ENCODE data around the gene PIH1D1.
"Not testable (repeated sequence)": the region's sequence is repeated elsewhere in the genome, so short reads cannot be mapped to it uniquely, and the experiment has no call there.

The PIH1D1 gene

DNA sequence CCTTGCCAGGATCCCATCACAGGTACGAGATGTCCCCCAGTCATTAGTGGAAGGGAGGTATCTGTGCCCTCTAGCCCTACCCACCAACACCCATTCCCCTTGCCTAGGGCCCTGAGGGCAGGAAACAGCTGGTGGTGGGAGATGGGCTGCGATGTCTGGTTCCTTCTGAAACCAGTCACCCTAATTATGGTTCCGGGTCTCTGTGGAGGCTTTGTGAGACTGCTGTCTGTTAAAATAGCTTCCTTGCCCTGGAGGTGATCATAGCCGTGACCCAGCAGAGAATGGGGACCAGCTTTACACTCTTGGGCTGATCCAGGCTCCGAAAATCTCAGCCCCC, 6.9 kb upstream of the PIH1D1 start:
- FAIRE-seq (peak; percentile 4), DNase-seq (ENCODE audit: insufficient read length, low spot score) (no peak)

DNA sequence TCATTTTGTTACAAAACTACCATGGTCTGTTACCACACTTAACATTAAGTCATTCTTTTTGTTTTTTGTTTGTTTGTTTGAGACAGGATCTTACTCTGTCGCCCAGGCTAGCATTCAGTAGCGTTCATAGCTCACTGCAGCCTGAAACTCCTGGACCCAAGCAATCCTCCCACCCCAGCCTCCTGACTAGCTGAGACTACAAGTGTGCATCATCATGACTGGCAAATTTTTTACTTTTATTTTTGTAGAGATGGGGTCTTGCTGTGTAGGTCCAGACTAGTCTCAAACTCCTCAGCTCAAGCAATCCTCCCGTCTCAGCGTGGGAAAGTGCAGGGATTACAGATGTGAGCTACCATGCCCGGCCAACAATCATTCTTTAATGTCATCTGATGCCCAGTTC, 4.7 kb upstream of the PIH1D1 start:
- DNase-seq (ENCODE audit: insufficient read length, low spot score) (no peak), FAIRE-seq (no peak)

DNA sequence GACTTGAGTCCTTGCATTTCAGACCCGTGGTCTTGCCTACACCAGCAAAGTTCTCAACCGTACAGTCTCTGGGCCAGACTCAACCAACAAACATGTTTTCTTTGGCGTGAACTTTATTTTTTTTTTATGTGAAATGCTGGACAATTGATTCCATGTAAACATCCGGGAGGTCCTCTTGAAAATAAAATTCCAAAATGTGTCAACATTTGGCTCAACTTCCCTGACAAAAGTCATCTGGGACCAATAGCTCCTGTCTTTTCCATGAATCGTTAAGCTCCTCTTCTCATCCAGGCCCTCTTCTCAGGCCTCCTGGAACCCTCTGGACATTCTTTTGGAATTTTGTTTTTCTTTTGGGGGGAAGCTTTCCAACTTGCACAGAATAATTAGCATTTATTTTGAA, 4.2 kb upstream of the PIH1D1 start:
- no peak for DNase-seq (ENCODE audit: insufficient read length, low spot score)
- FAIRE-seq, result no peak

DNA sequence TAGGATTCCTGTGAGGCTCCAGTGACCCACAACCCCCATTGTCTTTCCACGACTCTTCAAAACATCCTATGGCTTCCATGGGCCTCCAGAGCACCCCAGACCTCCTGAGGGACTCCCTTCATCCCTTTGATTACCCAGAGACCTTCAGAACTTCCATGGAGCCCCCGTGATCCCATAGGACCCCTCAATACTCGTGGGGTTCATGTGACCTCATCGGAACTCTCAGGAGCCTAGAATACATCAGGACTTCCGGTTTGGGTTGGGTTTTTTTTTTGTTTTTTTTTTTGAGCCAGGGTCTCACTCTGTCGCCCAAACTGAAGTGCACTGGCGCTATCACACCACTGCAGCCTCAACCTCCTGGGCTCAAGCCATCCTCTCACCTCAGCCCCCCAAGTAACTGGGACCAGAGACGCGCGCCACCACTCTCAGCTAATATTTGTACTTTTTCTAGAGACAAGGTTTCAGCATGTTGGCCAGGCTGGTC, 2.2 kb upstream of the PIH1D1 start:
- DNase-seq (ENCODE audit: insufficient read length, low spot score), result no peak
- FAIRE-seq, result no peak

DNA sequence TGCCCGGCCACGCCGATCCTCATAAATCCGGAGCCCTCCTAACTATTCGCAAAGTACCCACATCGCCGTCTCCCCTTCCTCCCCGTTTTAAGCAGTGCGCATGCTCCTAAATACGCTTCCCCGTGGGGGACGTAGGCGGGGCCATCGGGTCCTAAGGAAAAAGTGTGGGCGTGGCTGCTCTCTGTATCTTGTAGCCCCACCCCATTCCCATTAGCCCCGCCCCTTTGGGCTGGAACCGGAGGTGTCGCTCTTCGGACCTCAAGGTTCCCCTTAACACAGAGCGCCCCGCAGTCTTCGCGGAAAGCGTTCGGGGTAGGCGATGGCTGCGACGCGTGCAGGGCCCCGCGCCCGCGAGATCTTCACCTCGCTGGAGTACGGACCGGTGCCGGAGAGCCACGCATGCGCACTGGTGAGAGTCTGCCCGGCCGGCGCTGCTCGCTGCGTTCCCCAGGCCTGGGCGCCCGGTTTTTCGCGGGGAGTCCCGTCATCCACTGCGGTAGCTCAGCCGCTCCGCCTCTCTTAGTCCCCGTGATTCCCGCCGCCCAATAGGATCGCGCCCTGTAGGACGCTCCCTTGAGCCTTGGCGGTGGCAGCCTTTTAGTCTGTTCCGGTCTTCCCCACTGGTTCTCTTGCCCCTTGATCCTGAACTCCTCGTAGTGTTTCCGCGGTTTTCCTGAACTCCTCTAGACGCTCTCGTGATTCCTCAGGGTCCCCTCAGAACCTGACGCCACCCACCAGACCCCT, 1.6 kb upstream of the PIH1D1 start, which contains the start of gene ALDH16A1:
Gene ALDH16A1 (plus strand): TSS at position 213 of the 744 bp plus-strand sequence. CDS start 107 bp downstream, at position 320.
- DNase-seq (ENCODE audit: insufficient read length, low spot score) (peak; percentile 92), FAIRE-seq (peak; percentile 96)

DNA sequence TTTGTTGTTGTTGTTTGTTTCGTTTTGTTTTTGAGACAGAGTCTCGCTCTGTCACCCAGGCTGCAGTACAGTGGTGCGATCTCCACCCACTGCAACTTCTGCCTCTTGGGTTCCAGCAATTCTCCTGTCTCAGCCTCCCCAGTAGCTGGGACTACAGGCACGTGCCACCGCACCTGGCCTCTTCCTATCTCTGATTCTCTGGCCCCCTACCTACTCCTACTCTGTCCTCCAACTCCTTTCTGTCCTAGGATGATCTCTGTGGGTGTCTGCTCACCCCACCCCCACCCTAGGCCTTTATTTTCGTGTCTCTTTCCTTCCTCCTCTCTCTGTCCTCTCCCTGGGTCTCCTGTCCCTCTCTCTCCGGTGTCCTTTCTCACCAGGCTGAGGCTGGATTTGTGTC, 1.2 kb downstream of the PIH1D1 start:
- no peak for FAIRE-seq

DNA sequence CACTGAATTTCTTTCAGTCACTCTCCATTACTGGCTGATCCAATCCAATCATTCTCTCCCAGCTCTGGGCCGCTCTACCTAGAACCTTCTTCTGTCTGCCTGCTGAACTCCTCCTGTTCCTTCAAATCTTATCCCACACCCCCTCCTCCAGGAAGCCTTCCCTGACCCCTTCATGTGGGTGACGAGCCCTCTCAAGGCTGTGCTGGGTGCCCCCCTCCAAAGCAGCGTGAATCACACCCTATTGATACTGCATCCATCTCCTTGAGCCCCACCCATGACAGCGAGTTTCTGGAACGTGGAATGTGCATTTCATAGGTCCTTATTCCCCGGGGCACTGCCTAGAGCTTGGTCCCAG, 3.2 kb downstream of the PIH1D1 start:
- DNase-seq (ENCODE audit: insufficient read length, low spot score), result no peak
- no peak for FAIRE-seq

More for the DNA sequence above, 1.2 kb downstream of the PIH1D1 start:
- DNase-seq (ENCODE audit: insufficient read length, low spot score), result no peak

DNA sequence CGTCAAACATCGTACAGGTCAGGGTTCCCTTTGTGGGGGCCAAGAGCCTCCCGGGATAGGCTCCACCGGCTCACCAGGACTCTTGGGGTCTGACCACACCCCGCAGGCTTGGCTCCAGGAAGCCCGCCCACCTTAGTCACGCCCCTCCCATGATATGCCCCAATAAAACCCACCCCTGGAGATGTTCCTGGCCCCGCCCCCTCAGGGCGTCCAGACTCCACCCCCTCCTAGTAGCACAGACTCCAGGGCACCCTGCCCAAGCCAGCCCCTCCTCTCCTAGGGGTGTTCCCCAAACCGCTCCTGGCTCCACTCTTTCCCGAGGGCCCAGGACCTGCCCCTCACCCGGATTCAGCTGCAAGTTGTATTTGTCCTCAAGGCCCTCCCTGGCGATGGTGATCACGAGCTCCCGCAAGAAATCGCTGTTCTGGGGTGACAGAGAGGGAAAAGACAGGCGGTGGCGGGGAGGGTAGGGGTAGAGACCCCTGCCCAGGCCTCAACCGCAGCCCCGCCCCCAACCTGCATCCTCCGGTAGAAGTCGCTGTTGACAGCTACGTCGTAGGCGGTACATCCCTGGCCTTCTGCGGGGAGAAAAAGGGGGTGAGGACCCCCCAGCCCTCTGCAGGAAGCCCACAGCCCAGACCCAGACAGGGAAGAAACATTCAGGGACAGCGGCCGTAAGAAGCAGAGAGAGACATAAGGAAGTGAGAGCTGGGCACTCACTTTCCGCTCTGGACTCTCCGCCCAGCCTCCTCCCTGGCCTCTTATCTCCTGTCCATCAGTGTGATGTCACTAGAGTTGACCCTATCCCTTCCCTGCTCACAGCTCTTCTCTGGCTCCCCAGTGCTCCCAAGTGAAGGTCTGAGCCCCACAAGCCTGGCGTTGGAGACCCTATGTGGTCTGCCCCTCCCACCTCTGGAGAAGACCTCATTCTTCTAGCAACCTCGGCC, 3.9 kb downstream of the PIH1D1 start:
- DNase-seq (ENCODE audit: insufficient read length, low spot score), result no peak

DNA sequence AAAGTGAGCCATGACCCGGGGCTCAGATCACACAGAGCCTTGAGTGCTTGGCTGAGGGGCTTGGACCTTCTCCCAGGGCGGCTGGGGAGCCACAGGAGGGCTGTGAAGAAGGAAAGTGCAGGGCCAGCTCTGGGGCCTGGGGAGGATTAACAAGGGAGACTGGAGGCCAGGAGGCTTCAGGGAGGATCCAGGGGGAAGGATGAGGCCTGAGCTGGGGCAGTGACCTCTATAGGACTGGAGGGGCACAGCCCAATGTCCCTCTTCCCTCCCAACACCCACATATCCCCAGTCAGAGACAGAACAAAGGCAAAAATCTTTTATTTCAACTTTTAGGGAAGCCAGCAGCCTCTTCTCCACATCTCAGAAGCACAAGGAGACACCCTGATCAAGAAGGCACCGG, 5.6 kb downstream of the PIH1D1 start:
- DNase-seq (ENCODE audit: insufficient read length, low spot score) (no peak), FAIRE-seq (no peak)

More for the DNA sequence above, 3.9 kb downstream of the PIH1D1 start:
- no peak for FAIRE-seq

DNA sequence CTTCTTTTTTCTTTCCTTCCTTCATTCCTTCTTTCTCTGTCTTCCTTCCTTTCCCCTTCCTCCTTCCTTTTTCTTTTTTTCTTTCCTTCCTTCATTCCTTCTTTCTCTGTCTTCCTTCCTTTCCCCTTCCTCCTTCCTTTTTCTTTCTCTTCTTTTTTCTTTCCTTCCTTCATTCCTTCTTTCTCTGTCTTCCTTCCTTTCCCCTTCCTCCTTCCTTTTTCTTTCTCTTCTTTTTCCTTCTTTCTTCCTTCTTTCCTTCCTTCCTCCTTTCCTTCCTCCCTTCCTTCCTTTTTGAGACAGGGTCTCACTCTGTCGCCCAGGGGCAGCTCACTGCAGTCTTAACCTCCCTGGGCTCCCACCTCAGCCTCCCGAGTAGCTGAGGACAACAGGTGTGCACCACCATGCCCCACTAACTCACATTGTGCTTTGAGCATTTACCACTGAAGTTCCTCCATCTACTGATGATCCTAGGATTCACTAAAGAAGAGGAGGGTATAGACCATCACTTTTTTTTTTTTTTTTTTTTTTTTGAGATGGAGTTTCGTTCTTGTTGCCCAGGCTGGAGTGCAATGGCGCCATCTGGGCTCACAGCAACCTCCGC, 7.4 kb downstream of the PIH1D1 start:
- not testable (repeated sequence) for DNase-seq (ENCODE audit: insufficient read length, low spot score); FAIRE-seq

DNA sequence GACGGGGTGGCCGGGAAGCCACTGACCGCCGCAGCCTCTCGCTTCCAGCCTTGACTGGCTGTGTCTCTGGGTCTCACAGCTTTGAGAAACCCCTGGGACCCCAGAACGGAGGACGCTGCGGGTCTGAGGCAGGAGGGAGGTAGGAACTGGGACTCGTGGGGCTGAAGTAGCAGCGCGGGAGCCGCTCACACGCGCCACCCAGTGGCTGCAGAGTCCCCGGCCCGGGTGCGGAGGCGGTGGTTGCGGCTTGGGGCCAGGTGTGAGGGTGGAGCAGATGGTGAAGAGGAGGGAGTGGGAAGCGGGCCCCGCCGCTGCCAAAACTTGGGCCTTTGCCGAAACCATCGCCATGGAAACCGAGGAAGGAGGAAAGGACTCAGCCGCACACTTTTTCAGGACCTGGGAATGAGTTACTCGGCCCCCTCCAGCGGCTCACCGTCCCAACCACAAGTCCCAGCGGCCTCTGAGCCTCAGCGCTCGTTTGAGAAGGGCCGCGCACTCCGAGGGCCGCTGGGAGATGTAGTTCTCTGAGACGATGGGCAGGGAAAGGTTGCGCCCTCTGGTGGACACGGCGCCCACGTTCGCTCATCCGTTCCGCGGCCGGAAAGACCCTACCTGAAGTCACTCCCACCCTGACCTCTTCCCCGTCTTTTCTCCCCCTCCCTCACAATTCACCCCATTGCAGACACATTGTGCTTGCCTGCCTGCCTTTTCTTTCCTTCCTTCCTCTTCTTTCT, 8.1 kb downstream of the PIH1D1 start:
- peak; percentile 98 for DNase-seq (ENCODE audit: insufficient read length, low spot score)
- peak; percentile 96 for FAIRE-seq

DNA sequence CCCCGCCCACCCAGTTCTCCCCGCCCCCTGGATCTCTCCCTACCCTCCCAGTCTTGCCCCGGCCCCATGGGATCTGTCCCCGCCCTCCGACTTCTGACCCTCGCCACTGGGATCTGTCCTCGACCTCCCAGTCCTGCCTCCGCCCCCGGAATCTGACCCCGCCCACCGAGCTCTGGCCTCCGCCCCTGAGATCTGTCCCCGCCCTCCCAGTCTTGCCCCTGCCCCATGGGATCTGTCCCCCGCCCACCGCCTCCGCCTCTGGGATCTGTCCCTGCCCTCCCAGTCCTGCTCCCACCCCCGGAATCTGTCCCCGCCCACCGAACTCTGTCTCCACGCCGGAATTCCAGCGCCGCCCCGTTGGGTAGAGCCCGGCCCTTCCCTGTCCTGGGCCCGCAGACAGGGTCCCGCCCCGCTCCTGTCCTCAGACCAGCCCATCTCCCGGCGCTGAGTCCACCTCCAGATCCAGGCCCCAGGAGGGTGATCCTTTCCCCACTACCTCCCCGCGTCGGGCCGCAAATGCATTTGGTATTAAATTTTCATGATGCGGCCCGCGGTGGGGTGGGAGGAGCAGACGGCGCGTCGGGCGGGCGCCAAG, 8.7 kb downstream of the PIH1D1 start:
- peak; percentile 91 for FAIRE-seq
- peak; percentile 88 for DNase-seq (ENCODE audit: insufficient read length, low spot score)

DNA sequence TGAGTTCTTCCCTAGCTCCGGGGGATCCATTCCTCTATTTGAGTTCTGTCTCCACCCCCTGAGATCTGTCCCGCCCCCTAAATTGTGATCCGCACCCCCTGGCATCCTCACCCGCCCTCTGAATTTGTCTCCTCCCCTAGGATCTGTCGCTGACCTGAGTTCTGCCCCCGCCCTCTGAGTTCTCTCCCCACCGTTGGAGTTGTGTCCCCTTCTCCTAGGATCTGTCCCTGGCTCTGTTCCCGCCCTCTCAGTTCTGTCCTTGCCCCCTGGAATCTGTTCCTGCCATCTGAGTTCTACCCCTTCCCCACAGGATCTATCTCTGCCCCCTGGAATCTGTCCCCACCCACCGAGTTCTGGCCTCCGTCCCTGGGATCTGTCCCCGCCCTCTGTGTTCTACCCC, 9.3 kb downstream of the PIH1D1 start:
- peak; percentile 26 for FAIRE-seq
- DNase-seq (ENCODE audit: insufficient read length, low spot score), result no peak

DNA sequence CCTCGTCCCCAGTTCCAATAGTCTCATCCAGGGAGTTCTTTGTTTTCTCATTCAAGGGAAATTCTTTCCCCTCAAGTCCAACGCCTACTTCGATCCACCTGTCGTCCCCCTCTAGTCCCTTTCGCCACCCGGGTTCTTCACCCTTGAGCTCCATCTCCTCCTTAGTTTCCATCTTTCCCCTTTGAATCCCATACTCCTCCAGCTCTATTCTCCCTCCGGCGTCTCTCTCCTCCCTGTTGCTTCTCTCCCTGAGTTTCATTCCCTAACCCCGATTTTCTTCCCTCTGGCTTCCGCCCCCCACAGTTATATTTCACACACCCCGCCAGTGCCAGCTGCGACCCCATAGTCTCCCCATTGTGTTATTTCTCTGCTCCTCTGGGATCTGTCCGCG, 9.7 kb downstream of the PIH1D1 start:
- DNase-seq (ENCODE audit: insufficient read length, low spot score) (no peak), FAIRE-seq (peak; percentile 53)

DNA sequence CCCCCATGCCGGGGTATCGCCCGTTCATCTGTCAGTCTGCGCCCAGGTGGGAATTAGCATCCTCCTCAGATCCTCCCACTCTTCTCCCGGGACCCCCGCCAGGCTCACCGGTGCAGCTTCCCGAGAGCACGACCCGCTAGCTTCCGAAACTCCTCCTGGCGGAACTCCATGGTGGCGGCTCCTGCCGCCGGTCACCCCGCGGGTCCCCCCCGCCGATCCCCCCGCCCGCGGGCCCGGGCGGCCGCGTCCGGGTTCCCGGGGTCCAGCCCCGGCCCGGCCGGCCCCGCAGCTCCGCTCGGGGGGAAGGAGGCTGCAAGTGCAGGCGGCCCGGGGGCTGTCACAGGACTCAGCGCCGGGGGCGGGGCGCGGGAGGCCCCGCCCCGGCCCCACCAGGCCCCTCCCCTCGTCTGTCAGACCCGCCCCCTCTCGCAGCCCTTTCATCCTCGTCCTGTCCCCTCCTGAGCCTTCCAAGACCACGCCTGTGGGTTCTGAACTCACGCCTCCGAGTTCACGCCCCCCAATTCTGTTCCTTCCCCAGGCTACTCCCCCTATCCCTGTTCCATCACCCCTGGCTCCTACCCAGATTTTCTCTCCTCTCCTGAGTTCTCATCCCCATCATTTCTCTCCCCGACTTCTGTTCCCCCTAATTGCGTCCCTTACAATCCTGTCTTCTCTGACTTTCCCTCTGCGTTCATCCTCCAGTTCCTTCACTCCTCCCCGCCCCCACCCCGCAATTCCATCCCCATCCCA, 10.2 kb downstream of the PIH1D1 start, which contains the start of gene SLC17A7:
Gene SLC17A7 (minus strand): TSS at position 318 of the 750 bp plus-strand sequence. CDS start 148 bp downstream, at position 170.
- no peak for DNase-seq (ENCODE audit: insufficient read length, low spot score)
- no peak for FAIRE-seq

DNA sequence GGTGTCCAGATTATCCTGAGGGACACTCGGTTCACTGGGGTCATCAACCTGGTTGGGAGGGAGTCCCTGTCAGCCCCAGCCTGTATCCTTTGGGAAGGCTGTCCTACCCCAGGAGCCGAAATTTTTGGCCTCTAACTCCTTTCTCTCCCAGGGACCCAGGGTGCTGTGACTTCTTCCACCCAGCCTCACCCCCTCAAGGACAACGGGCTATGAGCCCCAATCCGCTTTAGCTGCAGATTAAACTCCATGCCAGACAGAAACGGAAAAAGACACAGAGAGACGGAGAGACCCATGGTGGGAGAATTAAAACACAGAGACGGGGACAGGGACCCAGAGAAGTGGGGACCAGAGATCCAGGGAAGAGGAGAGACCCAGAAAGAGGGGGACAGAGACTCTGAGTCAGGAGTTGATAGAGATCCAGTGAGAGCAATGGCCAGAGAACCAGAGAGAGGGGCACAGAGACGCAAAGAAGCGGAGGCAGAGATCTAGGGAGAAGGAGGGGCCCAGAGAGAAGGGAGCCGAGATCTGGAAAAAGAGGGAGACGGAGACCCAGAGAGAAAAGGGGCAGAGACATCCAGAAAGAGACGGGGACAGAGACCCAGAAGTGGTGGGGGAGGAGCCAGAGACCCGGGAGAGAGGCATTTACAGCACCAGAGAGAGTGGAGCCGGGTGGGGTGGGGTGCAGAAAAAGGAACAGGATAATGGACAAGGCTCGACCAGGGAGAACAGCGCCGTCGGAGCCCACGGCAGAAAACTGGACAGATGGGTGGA, 11.0 kb downstream of the PIH1D1 start:
- FAIRE-seq (no peak), DNase-seq (ENCODE audit: insufficient read length, low spot score) (no peak)

DNA sequence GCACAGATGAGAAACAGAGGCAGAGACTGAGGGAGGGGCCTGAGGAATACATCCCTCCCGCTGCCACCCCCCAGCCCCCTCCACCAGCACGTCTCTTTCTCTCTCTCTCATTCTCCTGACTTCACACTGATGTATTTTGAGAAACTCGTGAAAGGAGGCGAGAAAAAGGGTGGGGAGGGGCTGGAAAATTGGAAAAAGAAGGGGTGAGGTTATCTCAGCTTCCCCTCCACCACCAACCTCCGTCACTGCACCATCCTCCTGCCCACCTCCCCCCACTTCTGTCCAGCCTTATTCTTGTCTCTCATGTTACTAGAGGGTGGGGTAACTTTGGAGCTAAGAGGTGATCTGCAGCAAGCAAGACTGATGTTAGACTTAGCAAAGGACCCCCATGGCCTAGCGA, 11.8 kb downstream of the PIH1D1 start:
- FAIRE-seq, result no peak

DNA sequence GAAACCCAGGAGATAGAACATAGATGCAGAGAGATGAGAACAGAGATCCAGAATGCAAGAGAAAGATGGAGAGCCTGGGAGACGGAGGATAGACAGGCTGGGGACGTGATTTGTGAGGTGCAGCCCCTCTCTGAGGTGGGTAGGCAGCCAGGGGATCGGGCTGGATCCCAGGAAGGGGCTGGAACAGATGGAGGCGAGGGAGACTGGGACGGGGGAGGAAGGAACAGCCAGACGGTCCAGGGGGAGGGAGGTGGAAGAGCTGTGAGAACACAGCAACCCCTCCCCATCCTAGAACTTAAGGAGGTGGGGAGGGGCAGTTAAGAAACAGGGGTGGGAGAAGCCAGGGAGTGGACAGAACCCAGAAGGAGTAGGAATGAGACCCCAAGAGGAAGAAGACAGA, 13.4 kb downstream of the PIH1D1 start:
- DNase-seq (ENCODE audit: insufficient read length, low spot score) (no peak), FAIRE-seq (no peak)

More for the DNA sequence above, 11.8 kb downstream of the PIH1D1 start:
- no peak for DNase-seq (ENCODE audit: insufficient read length, low spot score)

DNA sequence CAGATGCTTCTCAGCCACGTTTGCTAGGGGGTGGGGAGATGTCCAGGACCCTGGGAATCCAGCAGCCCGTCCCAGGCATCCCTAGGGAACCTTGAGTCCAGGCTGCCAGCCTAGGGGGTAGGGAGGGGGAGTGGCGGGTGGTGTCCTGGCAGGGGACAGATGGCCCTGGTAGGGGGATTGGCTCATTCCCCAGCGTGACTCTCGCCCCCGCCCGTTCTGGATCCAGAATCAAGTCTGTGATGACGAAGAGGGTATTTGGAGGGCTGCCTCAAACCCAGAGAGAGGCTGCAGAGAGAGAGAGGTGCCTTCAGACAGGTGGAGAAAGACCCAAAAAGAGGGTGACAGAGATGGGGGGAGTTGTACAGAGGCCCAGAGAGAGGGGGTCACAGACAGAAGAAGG, 14.4 kb downstream of the PIH1D1 start:
- DNase-seq (ENCODE audit: insufficient read length, low spot score) (no peak), FAIRE-seq (no peak)

All from GM19239 (cell line).